ENCODE data around the gene COL9A2. TPM values are rescaled to one million over a fixed set of nuclear protein-coding genes. Genes with fewer than 3 reads are reported as not detected.
"Not testable (repeated sequence)": the region's sequence is repeated elsewhere in the genome, so short reads cannot be mapped to it uniquely, and the experiment has no call there.

The COL9A2 gene
- total RNA-seq, 2 donors from 2014 or later = 27.4 to 36.3 TPM

DNA sequence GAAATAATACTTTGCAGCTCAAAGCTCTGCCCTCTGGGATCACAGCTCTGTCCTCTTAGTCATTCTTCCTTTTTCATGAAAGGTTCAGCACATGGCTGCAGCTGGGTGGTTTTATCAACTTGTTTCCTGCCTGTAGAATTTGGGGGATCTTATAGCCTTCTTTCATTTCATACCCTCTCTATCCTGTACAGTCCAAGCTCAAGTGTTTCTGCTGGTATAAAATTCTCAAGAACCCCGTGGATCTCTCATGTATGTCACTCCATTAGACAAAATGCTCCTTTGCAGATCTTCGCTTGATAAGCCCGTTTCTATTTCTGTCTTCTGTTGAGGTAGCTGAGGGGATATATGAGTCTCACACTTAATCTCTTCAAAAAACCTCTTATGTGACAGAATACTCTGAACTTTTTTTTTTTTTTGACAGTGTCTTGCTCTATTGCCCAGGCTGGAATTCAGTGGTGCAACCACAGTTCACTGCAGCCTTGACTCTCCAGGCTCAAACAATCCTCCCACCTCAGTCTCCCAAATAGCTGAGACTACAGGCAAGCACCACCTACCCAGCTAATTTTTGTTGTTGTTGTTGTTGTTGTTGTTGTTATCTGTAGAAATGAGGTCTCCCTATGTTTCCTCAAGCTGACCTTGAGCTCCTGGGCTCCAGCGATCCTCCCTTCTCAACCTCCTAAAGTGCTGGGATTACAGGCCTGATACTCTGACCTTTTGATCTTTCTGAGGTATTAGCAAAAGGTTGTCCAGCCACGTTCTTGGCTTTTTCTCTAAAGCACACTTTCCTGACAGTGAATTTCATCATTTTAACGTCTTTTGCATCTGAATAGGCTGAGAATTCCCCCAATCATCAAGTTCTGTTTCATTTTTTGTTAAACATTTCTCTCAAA, 24.6 kb upstream of the COL9A2 start:
- H3K9me3 Mint-ChIP-seq = peaks cover 0 to 4% of the 10 kb centered on the region in 2 donors
- H3K27ac Mint-ChIP-seq = peak overlapping the region; percentile 97
- peaks cover 70% of the 10 kb centered on the region for H3K4me1 Mint-ChIP-seq (ENCODE audit: low read depth)
- H3K4me3 Mint-ChIP-seq = peak overlapping the region; percentile 62 to 74
- DNase-seq (peak; percentile 29 to 45), ATAC-seq (replicated peaks in 1 of 2) (peak; percentile 62 to 63)
- no peaks in the 10 kb centered on the region for H3K27me3 Mint-ChIP-seq (ENCODE audit: low read depth)
- H3K36me3 Mint-ChIP-seq (ENCODE audit: insufficient read depth in 2 of 2) = peaks cover 6 to 13% of the 10 kb centered on the region in 2 donors

DNA sequence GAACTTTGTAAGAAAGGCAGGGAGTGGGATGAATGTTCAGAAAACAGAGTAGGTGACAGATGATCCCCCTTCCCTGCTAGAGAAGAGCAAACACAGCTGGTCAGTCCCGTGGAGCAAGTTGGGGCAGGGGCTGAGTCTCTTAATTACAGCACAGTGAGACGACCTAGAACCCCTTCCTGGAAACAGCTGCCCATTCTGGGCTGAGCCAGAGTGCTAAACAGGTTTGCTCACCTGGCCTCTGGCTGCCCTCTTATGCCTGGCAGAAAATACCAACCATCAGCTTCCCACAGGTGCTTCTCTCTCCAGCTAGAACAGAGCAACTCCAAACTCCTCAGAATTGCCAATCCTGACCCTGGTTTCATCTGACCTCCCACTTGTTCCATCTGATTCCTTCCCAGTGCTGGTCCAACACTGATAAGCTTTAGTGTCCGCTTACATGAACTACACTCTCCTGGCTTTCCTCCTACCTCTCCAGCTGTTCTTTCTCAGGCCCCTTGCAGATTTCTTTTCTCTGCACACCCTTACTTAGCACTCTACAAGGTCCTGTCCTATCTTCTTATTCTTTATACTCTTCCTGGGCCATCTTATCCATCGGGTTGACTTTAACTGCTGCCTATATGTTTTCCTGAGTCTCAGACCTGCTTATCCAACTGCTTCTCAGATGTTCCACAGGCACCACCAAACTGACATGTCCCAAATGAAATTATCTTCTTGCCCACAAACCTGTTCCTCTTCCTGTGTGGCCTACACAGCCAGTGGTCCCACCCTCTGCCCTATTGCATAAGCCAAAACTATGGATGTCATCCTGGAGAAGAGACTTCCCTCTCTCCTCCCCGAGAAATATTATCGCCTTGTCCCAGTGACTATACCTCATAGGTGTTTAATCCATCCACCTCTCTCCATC, 22.6 kb upstream of the COL9A2 start:
- ATAC-seq (replicated peaks in 1 of 2) (no peak), DNase-seq (peak in 1 of 2 donors; percentile 7)
- Mint-ChIP-seq H3K27ac (peak overlapping the region; percentile 43), H3K27me3 (ENCODE audit: low read depth) (no peaks in the 10 kb centered on the region), H3K36me3 (ENCODE audit: insufficient read depth in 2 of 2) (peaks cover 6 to 13% of the 10 kb centered on the region in 2 donors), H3K4me3 (peak overlapping the region; percentile 46 to 60), H3K4me1 (ENCODE audit: low read depth) (peaks cover 61% of the 10 kb centered on the region), H3K9me3 (peaks cover 0 to 4% of the 10 kb centered on the region in 2 donors)

DNA sequence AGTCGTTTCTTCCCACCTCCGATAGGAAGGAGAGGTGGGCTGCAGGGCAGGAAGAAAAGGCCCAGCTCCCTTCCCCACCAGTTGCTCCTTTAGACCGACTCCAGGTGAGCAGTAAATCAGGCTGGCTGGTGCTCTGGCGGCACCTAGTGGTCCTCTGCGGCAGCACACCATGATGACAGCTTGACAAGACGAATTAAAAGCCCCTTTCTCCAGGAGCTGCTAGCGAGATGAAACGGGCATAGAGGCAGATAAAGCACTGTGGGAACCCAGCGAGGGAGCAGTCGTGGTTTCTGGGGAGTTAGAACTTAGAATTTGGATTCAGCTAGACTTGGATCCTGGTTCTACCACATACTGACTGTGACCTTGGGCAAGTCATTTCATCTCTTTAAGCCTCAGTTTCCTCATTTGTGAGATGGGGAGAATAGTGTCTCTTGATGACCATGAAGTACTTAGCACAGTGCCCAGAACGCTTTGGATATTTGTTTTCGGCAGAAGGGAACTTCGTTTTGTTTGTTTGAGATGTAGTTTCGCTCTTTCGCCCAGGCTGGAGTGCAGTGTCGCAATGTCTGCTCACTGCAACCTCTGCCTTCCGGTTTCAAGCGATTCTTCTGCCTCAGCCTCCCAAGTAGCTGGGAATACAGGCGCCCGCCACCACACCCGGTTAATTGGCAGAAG, 21.8 kb upstream of the COL9A2 start:
- peaks cover 53% of the 10 kb centered on the region for H3K4me1 Mint-ChIP-seq (ENCODE audit: low read depth)
- peak overlapping the region; percentile 47 to 60 for H3K4me3 Mint-ChIP-seq
- DNase-seq (peak; percentile 87 to 94), ATAC-seq (replicated peaks in 1 of 2) (peak; percentile 61 to 69)
- H3K27ac Mint-ChIP-seq = no peak overlapping the region
- peaks cover 1 to 10% of the 10 kb centered on the region in 2 donors for H3K36me3 Mint-ChIP-seq (ENCODE audit: insufficient read depth in 2 of 2)
- peaks cover 0 to 2% of the 10 kb centered on the region in 2 donors for H3K9me3 Mint-ChIP-seq
- H3K27me3 Mint-ChIP-seq (ENCODE audit: low read depth) = no peaks in the 10 kb centered on the region

DNA sequence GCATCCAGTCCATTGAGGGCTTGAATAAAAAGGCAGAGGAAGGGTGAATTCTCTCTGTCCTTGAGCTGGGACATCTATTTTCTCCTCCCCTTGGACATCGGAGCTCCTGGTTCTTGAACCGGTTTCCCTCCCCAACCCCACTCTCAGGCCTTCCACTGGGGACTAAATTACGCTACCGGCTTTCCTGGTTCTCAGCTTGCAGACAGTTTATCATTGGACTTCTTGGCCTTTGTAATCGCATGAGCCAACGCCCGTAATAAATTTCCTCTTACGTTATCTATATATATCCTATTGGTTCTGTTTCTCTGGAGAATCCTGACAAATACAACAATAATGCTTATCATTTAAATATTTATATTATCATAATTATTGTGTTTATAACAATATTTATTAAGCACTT, 20.4 kb upstream of the COL9A2 start:
- Mint-ChIP-seq H3K9me3 (no peaks in the 10 kb centered on the region), H3K36me3 (ENCODE audit: insufficient read depth in 2 of 2) (peaks cover 1 to 10% of the 10 kb centered on the region in 2 donors), H3K4me1 (ENCODE audit: low read depth) (peaks cover 40% of the 10 kb centered on the region), H3K4me3 (no peak overlapping the region), H3K27ac (no peak overlapping the region), H3K27me3 (ENCODE audit: low read depth) (no peaks in the 10 kb centered on the region)
- no peak for DNase-seq
- ATAC-seq (replicated peaks in 1 of 2) = no peak

DNA sequence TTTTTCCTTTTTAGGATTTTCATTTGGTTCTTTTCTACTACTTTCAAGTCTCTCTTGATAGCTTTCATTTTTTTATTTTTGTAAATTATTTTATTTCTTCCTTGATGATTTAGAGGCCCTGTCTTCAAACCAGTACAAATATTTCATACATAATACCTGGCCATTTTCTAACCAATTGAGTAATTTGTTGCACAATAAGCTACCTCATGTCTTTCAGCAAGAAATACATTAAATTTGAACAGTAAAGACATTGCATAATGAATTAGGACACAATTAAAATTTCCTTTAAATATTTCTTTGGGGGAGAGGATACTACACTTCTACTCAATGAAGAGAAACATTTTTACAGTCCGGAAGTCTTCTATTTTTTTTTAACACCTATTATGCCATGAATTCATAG, 15.6 kb upstream of the COL9A2 start:
- Mint-ChIP-seq H3K36me3 (ENCODE audit: insufficient read depth in 2 of 2) (peaks cover 0 to 2% of the 10 kb centered on the region in 2 donors), H3K4me1 (ENCODE audit: low read depth) (no peaks in the 10 kb centered on the region), H3K27me3 (ENCODE audit: low read depth) (no peaks in the 10 kb centered on the region), H3K9me3 (no peaks in the 10 kb centered on the region), H3K27ac (no peak overlapping the region), H3K4me3 (no peak overlapping the region)
- DNase-seq (no peak), ATAC-seq (replicated peaks in 1 of 2) (no peak)

DNA sequence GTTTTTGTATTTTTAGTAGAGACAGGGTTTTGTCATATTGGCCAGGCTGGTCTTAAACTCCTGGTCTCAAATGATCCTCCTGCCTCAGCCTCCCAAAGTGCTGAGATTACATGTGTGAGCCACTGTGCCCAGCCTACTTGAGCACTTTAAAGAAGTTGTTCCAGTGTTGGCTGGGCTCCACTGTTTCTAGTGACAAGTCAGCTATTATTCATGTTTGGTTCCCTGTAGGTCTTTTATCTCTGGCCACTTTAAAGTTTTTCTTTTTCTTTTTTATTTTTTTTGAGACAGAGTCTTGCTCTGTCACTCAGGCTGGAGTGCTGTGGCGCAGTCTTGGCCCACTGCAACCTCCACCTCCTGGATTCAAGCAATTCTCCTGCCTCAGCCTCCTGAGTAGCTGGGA, 14.3 kb upstream of the COL9A2 start:
- ATAC-seq (replicated peaks in 1 of 2); H3K4me1 Mint-ChIP-seq (ENCODE audit: low read depth); H3K27me3 Mint-ChIP-seq (ENCODE audit: low read depth); H3K36me3 Mint-ChIP-seq (ENCODE audit: insufficient read depth in 2 of 2); H3K4me3 Mint-ChIP-seq; H3K27ac Mint-ChIP-seq; H3K9me3 Mint-ChIP-seq; DNase-seq: not testable (repeated sequence)

DNA sequence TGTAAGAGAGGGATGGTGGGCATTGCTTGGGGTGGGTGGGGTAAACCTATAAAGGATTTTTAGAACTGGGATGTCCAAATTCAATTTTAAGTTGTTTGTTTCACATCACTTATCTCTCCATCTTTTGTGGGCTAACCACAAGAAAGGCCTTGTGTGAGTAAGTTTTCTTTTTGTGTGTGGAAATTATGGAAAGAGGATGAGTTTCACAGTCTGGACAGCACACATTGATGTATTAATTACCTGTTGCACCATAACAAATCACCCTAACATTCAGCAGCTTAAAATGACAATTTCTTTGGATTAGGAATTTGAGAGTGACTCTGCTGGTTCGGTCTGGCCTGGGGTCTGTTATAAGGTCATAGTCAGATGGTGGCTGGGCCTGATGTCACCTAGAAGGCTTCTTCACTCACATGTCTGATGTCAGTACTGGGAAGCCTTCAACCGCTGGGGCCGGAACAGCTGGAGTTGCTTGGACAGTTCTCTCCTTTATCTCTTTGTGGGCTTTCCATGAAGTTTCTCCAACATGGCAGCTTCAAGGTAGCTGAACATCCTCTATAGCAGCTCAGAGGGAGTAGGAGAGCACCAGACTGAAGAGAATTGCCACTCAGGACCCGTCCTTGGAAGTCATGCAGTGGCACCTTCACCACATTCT, 2.0 kb upstream of the COL9A2 start:
- no peak for DNase-seq
- ATAC-seq (replicated peaks in 1 of 2) = no peak
- H3K27ac Mint-ChIP-seq = no peak overlapping the region
- peaks cover 39% of the 10 kb centered on the region for H3K4me1 Mint-ChIP-seq (ENCODE audit: low read depth)
- no peaks in the 10 kb centered on the region for H3K9me3 Mint-ChIP-seq
- H3K36me3 Mint-ChIP-seq (ENCODE audit: insufficient read depth in 2 of 2) = no peaks in the 10 kb centered on the region
- peak overlapping the region in 1 of 2 donors; percentile 19 for H3K4me3 Mint-ChIP-seq
- peaks cover 21% of the 10 kb centered on the region for H3K27me3 Mint-ChIP-seq (ENCODE audit: low read depth)

DNA sequence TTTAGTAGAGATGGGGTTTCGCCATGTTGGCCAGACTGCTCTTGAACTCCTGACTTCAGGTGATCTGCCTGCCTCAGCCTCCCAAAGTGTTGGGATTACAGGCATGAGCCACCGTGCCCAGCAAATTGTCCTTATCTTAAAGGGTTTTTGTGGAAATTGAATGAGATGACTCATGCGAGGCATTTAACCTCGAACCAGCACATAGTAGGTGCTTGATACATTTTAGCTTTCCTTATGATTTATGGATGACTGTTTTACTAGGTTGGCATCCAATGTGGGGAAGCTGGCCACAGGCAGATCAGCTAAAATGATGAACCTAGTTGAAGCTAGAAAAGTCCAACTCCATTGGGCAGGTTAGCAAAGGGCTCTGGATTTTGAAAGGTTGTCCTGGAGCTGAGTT, 1.4 kb upstream of the COL9A2 start:
- H3K4me3 Mint-ChIP-seq = no peak overlapping the region
- H3K27ac Mint-ChIP-seq = no peak overlapping the region
- no peaks in the 10 kb centered on the region for H3K9me3 Mint-ChIP-seq
- DNase-seq (no peak), ATAC-seq (replicated peaks in 1 of 2) (no peak)
- peaks cover 21% of the 10 kb centered on the region for H3K27me3 Mint-ChIP-seq (ENCODE audit: low read depth)
- H3K36me3 Mint-ChIP-seq (ENCODE audit: insufficient read depth in 2 of 2) = no peaks in the 10 kb centered on the region
- peaks cover 45% of the 10 kb centered on the region for H3K4me1 Mint-ChIP-seq (ENCODE audit: low read depth)

DNA sequence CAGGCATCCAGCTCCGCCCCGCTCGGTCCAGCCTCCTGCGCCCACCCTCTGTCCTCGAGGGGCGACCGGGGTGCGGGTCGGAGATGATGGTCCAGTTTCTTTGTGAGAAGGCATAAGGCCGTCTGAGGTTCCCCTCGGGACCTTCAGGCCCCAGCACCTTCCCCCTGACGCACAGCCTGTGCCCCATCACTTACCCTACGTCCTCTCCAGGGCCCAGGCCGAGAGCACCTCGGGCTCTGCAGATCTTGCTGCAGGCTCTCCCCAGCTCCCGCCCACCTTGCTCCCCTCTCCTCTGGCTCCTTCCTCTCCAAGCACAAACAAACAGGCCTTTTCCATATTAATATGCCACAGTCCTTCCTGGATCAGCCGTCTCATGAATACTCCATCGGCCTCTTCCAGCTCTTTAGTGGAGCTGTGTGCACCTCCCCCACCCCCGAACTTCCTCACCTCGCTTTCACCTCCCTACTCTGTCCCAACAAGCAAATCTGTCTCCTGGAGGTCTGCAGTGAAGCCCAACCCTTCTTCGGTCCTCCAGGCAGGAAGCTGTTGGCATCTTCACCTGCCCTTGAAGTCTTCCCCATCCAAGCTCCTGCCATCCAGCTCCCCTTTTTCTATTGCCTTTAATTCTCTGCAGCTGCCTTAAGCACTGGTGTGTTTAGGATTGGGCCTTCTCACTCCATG, 448 bp upstream of the COL9A2 start:
- Mint-ChIP-seq H3K27me3 (ENCODE audit: low read depth) (peaks cover 21% of the 10 kb centered on the region), H3K4me1 (ENCODE audit: low read depth) (peaks cover 54% of the 10 kb centered on the region), H3K4me3 (peak overlapping the region; percentile 51 to 90), H3K27ac (no peak overlapping the region), H3K9me3 (no peaks in the 10 kb centered on the region), H3K36me3 (ENCODE audit: insufficient read depth in 2 of 2) (no peaks in the 10 kb centered on the region)
- DNase-seq = no peak
- ATAC-seq (replicated peaks in 1 of 2) = no peak

DNA sequence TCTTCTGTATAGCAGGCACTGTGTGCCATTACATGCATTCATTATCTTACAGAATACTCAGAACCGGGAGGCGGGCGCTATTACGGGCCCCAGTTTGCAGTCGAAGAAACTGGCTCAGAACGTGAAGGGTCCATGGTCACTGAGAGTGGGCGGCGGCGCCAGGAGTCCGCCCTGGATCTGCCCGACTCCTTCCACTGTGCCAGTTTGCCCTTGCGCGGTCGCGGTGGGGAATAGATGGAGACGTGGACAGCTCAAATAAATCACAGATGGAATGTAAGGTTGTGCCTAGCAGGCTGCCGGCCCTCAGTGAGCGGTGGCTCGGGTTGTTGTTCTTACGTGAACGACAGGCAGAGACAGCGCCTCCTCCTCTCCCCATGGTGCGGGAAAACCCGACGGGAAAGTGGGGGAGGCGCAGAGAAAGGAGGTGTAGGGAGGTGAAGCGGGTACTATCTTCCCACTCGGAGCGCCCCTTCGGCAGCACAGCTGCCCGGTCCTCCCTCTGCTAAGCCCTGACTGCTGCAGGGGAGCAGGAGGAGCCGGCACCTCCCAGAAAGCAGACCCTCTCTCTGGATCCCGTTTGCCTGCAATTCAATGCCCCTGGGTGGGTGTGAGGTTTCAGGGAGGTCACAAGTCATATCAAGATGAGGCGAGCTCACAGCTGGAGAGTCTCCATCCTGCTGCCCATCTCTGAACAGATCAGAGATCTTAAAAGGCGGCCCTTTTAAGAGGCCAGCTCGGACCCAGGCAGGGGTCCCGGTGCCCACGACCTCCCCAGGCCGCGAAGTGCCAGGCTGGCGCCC, 1.1 kb downstream of the COL9A2 start:
- Mint-ChIP-seq H3K4me3 (peak overlapping the region; percentile 90 to 93), H3K36me3 (ENCODE audit: insufficient read depth in 2 of 2) (no peaks in the 10 kb centered on the region), H3K27ac (peak overlapping the region; percentile 20), H3K4me1 (ENCODE audit: low read depth) (peaks cover 66% of the 10 kb centered on the region), H3K27me3 (ENCODE audit: low read depth) (peaks cover 21% of the 10 kb centered on the region), H3K9me3 (no peaks in the 10 kb centered on the region)
- peak; percentile 44 to 57 for DNase-seq
- ATAC-seq (replicated peaks in 1 of 2) = peak; percentile 31 to 36

DNA sequence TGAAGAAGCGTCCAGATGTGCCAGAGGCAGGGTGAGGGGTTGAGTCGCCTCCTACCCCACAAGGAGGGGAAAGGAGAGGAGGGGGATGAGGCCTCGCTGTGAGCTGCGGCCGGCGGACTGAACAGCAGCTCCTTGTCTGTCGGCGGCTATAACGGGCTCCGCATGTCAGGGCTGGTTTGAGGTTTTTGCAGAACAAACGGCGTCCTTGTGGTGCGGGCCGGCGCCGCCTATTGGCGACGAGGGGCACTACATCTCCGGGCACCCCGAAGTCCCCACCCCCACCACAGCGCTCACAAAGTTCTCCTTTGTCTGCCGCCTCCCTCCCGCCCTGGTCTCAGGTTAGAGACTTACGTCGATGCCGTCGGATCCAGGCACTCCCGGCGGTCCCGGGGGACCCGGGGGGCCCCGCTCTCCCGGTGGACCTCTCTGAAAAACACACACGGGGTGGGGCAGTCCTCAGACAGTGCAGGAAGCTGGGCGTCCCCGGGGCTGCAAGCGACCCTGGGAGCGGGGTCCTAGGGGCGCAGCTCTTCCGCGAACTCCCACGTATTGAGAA, 1.8 kb downstream of the COL9A2 start:
- ATAC-seq (replicated peaks in 1 of 2) = peak; percentile 68 to 69
- H3K27me3 Mint-ChIP-seq (ENCODE audit: low read depth) = peaks cover 21% of the 10 kb centered on the region
- no peaks in the 10 kb centered on the region for H3K36me3 Mint-ChIP-seq (ENCODE audit: insufficient read depth in 2 of 2)
- H3K4me1 Mint-ChIP-seq (ENCODE audit: low read depth) = peaks cover 66% of the 10 kb centered on the region
- DNase-seq = peak; percentile 88 to 92
- no peaks in the 10 kb centered on the region for H3K9me3 Mint-ChIP-seq
- H3K27ac Mint-ChIP-seq = peak overlapping the region; percentile 20
- peak overlapping the region; percentile 90 to 93 for H3K4me3 Mint-ChIP-seq

Measured in activated T-cell treated with anti-CD3 and anti-CD28 coated beads, Interleukin-2, amount 50 U/mL, for 72 hours (primary cell).